HUDEP-2 (cell line): ENCODE data around the gene BHLHE41.

Experiments
- DNase-seq, 76 experiments: peaks; one replicate each; lab custom pipeline; 2025; ENCODE audit not compliant: unreplicated experiment in 76 of 76; lab: John Stamatoyannopoulos, UW

BHLHE41 gene

DNA sequence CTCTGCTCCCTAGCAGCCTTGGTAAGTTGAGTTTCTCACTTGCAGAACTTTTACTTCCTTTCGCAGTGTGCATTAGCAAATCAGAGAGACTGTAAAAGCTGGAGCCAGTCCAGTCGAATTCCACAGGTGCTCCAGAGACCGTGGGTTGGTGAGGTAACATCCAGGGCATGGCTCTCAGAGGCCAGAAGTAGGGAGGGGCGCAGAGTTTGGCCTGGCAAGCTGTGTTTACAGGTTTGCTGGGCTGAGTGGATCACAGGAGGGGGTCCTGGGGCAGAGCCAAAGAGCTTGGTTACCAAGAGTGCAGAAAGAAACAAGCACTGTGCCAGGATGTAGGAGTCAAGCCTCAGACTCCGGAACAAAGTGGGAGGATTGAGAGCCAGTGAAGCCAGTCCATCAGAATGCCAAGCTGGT, 10.2 kb upstream of the BHLHE41 start:
- no peak for DNase-seq

DNA sequence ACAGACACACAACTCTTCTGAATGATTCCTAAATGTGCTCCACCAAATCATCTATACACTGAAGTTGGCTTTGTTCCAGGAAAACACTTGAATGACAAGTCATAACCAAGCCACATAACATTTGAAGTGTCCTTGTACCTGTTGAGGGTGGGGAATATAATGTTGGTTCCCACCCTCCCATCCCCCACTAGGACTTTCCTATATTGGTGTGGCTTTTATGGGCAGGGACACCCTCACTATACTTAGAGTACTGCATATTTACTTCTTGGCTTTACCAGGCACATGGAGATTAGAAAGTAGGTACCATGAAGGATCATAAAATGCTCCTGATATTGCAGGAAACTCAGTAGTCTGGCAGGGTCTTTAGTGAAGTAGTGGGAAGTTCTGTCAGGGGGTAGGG, 9.7 kb upstream of the BHLHE41 start:
- no peak for DNase-seq

DNA sequence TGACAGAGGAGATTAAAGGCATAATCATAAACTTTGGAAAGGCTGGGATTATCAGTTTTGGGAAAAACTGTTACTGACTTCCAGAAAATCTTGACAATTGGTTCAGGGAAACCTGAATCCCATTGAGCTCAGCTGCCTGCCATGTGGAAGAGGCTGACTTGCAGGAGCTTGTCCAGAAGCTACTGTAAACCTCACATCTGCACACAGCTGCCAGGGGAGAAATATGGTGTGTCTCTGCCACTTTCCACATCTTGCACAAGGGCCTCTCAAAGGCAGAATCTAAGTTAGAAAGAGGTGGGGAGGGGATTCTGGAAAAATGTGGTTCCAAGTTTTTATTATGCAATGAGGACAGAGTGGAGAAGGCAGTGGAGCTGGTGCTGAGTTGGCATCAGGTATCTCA, 8.7 kb upstream of the BHLHE41 start:
- no peak for DNase-seq

- DNase-seq: no peak
These were observed 8.0 kb upstream of the BHLHE41 start for GRCh38 chr12:26132866-26133265.

GRCh38 chr12:26131936-26132335, 7.1 kb upstream of the BHLHE41 start:
- DNase-seq: no peak

DNA sequence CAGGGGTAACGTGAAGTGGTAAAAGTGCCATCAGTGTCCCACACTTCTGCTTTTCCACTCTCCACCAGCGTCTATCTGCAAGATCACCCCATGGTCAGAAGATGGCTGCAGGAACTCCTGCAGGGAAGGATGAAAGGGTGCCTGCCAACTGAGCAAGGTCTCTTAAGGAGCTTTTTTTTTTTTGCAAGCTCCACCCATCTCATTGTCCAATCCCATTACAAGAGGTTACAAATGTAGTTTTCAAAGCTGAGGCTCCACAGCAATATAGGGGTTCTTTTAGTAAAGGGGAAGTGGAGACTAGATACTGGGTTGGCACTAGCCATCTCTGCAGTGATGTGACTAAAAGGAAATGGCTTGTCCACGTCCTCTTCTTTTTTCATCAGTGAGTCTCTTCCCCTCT, 5.9 kb upstream of the BHLHE41 start:
- DNase-seq: no peak

- DNase-seq: no peak
These were observed 3.3 kb upstream of the BHLHE41 start for GRCh38 chr12:26128168-26128567.

DNA sequence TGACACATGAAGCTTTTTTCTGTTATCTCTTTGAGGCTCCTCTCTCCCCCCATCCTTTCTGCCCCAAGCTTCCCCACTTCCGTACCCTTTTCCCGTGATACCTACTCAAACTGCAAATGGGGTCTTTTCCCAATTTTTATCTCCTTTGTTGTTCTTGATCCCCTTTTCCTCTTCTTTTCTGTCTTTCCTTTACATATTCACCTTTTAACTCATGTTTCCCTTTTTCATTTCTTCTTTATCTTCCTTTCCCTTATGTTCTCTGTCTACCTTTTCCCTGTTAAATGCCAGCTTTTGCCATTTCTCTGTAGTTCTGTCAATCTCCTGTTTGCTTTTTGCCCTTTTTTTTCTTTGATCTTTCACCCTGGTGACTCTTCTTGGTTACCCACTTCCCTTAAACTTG, 2.6 kb upstream of the BHLHE41 start:
- DNase-seq: no peak

DNA sequence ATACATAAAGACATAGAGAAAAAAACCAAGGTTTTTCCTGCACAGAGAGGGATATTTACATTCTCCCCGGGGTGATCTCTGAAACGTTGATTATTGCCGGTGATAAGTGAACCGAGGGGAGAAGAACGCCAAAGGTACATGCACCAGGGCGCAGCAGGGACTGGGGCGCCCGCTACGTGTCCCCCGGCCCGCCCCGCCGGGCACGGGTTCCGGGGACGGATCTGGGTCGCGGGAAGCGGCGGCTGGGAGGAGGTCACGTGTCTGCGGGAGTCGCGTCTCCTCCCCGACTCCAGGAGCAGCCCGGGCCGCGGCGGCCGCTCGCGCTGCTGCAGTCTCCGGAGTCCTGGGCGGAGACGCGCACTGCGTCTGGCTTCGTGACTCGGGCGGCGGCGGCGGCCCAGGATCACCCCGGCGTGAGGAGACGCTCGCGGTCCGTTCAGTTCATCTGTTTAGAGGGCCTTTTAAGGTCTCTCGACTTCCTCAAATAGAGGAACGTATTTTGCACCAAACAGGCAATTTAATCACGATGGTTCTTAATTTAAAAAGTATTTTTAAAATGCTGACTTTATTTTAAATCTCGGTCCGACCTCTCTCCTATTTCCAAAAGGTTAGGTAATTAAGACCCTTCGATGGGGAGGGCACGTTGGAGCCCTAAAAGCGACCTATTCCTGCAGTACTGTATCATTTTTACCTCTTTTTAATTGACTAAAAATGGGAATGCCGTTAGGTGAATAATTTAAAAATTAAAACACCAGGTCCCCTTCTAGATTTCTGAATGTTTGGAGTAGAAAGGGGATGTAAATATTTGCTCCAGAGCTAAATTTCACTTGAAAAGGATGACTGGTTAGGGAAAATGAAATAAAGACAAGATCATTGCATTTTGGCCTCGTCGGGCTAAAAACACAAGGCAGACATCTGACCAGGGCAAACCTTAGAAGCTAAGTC, 1.8 kb upstream of the BHLHE41 start:
- DNase-seq: peak in 22 of 76 experiments; percentile 6 to 37 (median 15)

- DNase-seq: peak in 3 of 76 experiments; percentile 4 to 18 (median 8)
These were observed 833 bp upstream of the BHLHE41 start for GRCh38 chr12:26125400-26126339.

DNA sequence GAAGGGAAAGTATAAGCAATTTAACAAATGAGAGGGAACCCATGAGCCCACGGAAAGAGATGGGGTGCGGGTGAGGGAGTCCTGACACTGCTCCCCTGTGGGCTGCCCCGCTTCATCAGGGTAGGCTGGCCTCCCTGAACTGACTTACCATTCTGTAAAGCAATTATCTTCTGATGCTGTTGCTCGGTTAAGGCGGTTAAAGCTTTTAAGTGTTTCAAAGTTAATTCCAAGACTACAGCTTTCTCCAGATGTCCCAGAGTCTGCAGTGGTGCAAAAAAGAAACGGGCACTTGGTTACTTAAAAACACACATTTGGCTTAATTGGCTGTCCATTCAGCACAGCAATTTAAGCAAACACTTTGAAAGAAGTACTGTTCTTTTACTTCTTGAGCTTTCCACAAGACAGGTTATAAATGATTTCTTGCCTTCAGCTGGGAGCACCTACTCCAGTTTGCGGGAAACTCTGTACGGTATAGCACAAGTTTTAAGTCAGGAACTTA, 1.3 kb downstream of the BHLHE41 start:
- DNase-seq: no peak

GRCh38 chr12:26122681-26123481, 2.0 kb downstream of the BHLHE41 start:
- peak in 2 of 76 experiments; percentile 4 for DNase-seq

DNA sequence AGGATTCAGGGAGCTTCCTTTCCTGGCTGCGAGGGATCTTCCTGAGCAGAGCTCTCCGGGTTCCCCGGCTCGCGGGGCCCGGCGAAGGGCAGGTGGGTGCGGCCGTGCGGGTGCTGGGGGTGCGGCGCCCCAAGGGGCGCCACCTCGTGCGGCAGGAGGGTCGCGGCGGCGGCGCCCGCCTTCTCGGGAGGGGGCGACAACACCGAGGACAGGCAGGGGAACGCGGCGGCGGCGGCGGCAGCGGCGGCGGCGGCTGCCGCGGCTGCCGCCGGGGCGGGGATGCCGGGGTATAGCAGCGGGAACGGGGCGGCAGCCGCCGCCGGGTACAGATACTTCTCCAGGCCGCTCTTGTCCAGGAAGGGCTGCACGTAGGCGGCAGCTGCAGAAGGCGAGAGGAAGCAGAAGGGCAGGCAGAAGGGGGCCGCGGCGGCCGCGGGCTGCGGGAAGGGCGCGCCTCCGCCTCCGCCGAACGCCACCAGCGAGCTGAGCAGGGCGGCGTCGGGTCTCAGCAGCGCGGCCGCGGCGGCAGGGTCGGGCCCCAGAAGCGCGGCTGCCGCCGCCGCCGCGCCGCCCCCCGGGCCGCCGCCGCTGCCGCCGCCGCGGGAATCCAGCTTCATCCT, 2.7 kb downstream of the BHLHE41 start:
- peak in 4 of 76 experiments; percentile 5 to 14 (median 10) for DNase-seq

DNA sequence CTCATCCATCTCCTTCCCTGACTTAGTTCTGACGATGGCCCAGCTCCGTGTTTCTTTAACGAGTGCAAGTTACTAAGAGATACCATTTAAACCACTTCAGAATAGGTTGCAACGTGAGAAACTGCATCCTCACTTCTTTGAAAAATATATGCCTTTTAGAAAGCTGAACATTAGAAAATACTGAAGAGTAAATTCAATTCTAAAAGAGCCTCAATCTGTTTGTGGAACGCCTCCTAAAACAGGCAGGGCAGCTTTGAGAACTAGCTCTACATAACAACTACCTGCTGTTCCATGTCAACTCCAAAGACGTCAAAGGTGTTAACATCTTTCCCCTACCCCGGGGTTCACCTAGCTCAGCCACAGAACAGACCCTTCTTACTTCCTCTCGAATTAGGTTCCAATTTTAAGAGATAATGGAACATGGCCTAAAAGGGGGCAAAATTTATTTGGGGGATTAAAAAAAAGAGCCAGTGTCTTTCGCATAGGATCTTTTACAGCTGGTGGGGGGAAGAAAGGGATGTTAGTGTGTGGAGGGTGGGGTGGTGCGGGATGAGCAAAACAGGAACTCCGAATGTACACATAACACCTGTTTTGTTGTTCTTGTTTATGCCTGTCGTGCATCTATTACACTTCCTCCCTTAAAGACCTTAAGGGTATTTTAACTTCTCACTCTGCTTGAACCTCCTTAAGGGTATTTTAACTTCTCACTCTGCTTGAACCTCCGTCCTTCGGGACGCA, 3.3 kb downstream of the BHLHE41 start:
- DNase-seq: no peak

DNA sequence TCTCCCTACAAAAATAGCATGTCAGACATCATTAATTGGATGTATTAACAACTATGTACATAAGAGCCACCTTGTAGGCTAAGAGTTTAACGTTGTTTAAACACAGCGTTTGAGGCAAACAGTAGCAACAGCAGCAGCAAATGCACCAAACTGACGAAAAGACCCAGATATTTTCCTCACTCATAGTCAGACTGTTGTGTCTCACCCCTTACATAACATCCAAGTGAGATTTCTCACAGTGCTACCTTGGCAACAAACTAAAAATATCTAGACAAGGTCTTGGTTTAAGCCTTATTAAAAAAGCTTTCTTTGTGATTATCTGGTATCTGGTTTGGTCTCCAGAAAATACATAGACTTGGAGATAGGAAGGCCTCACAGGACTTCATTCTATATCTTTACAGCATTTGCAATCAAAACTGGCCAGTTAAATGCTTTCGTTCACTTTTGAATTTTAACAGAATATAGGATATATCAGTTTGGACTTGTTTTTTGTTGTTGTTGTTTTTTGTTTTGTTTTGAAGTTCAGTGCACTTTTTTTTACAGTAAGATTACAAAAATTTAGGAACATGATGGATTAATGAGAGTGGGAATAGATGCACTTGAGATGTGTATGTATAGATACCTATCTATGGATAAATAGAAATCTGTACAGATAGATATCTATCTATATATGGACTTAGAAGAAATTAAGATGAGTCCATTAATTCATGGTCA, 4.1 kb downstream of the BHLHE41 start:
- DNase-seq: no peak

GRCh38 chr12:26119391-26119989, 5.3 kb downstream of the BHLHE41 start:
- peak in 4 of 76 experiments; percentile 8 to 20 (median 12) for DNase-seq

DNA sequence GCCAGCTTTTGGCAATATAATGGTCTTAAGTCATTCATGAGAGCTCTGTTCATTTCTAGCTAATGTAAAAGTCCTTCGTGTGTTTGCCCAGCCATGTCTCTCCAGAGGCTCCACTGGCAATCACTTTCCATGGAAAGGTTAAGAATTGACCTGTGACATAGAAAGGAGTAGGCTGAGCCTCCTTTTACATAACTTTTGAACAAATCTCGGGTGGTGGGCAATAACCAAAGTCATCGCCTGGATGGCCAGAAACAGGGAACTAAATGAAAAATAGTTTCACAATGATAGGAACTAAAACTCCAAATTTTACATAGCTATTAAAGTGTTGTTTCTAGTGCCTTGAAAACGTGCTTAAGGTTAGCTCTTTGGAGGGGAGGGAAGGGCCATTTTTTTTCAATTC, 6.5 kb downstream of the BHLHE41 start:
- no peak for DNase-seq
